Osteocyte (in vitro differentiated cells): ENCODE measurements around the gene AHCTF1. TPM values are rescaled to one million over a fixed set of nuclear protein-coding genes. Genes with fewer than 3 reads are reported as not detected.
"Not testable (repeated sequence)": the region's sequence is repeated elsewhere in the genome, so short reads cannot be mapped to it uniquely, and the experiment has no call there.

Experiments used
- DNase-seq: peaks from one replicate; pipeline ENCODE4 v3.0.0; 2021; ENCODE audit warnings: mixed read lengths; ENCODE audit not compliant: unreplicated experiment; ENCODE audit errors: extremely low spot score
- H3K27ac Mint-ChIP-seq: one replicate; pipeline ENCODE4 v1.8.0; 2021; ENCODE audit warnings: mild to moderate bottlenecking, mixed read lengths; ENCODE audit not compliant: unreplicated experiment
- H3K27me3 Mint-ChIP-seq: one replicate; pipeline ENCODE4 v1.8.0; 2021; ENCODE audit warnings: mixed read lengths; ENCODE audit not compliant: unreplicated experiment
- H3K36me3 Mint-ChIP-seq: one replicate; pipeline ENCODE4 v1.8.0; 2021; ENCODE audit warnings: mixed read lengths; ENCODE audit not compliant: unreplicated experiment
- H3K4me1 Mint-ChIP-seq: one replicate; pipeline ENCODE4 v1.8.0; 2021; ENCODE audit warnings: mixed read lengths; ENCODE audit not compliant: unreplicated experiment
- H3K4me3 Mint-ChIP-seq: one replicate; pipeline ENCODE4 v1.8.0; 2021; ENCODE audit warnings: mild to moderate bottlenecking, moderate library complexity, mixed read lengths; ENCODE audit not compliant: unreplicated experiment
- H3K9me3 Mint-ChIP-seq: one replicate; pipeline ENCODE4 v1.8.0; 2021; ENCODE audit warnings: mixed read lengths; ENCODE audit not compliant: unreplicated experiment
- total RNA-seq: library from RNA; stranded (reverse); gene quantifications from 2 replicates; pipeline ENCODE4 v1.2.1, GENCODE V29; 2021
- TF ChIP-seq, protein P1 (sequence below): fragments of 200-600 bp; sonication (generic); IDR thresholded peaks from 2 replicates; pipeline ENCODE4 v1.5.0; 2021; ENCODE audit warnings: antibody characterized with exemption, mild to moderate bottlenecking, moderate library complexity

The AHCTF1 gene
- total RNA-seq, 1 donor from 2014 or later: 30.4 TPM

DNA sequence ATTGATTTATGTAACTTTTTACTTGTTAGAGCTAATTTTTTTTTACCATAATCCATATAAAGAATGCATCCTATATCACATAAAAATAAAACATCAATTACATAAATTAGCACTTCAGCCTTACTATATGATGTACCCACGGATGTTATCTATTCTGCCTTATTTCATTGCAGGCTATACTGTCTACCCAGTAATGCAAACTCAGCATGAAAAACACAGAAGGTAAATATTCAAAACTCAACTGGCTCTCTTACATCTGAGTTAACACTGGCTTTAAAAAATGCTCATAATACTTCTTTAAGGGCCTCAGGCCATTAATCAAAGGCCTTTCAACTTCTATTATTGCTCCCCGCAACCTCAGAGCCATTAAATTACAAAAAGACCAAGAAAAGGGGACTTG lies 65.8 kb downstream of the AHCTF1 start:
- TF ChIP-seq, protein P1, sequence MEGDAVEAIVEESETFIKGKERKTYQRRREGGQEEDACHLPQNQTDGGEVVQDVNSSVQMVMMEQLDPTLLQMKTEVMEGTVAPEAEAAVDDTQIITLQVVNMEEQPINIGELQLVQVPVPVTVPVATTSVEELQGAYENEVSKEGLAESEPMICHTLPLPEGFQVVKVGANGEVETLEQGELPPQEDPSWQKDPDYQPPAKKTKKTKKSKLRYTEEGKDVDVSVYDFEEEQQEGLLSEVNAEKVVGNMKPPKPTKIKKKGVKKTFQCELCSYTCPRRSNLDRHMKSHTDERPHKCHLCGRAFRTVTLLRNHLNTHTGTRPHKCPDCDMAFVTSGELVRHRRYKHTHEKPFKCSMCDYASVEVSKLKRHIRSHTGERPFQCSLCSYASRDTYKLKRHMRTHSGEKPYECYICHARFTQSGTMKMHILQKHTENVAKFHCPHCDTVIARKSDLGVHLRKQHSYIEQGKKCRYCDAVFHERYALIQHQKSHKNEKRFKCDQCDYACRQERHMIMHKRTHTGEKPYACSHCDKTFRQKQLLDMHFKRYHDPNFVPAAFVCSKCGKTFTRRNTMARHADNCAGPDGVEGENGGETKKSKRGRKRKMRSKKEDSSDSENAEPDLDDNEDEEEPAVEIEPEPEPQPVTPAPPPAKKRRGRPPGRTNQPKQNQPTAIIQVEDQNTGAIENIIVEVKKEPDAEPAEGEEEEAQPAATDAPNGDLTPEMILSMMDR: no peak
- DNase-seq: no peak
- Mint-ChIP-seq H3K9me3 (peaks cover 5% of the 10 kb centered on the region), H3K27ac (no peak overlapping the region), H3K4me1 (no peaks in the 10 kb centered on the region), H3K27me3 (no peaks in the 10 kb centered on the region), H3K36me3 (peaks cover 39% of the 10 kb centered on the region), H3K4me3 (no peak overlapping the region)

DNA sequence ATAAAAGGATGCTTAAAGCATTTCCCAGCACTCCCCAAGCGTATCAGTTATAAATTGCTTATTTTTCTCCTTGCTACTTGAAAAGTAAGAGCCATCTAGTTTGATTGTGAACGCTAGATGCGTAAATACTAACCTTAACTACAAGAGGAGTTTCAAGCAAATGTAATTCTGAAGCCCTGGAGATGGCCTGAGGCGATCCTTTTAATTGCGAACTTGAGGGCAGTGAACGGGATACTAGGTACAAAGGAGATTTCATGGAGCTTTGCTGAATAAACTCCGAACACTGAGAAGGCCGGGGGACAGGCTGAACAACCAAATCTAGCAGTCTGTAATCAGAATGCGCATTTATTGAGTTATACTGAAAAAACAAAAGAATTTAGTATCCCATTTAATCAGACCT lies 68.0 kb downstream of the AHCTF1 start:
- not testable (repeated sequence) for H3K4me1 Mint-ChIP-seq, H3K27me3 Mint-ChIP-seq, H3K27ac Mint-ChIP-seq, DNase-seq, H3K4me3 Mint-ChIP-seq, H3K9me3 Mint-ChIP-seq
- H3K36me3 Mint-ChIP-seq: peaks cover 27% of the 10 kb centered on the region

DNA sequence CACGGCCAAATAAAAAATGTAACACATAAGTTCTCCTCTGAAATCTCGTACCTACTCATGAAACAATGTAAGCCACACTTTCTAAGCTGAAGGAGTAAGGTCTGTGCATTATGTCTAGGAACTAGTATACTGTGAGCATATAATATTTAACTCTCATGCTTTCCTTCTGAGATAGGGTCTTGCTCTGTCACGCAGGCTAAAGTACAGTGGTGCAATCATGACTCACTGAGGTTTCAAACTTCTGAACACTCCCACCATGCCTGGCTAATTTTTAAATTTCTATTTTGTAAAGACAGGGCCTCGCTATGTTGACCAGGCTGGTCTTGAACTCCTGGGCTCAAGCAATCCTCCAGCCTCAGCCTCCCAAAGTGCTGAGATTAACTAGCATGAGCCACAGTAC lies 71.3 kb downstream of the AHCTF1 start:
- peaks cover 33% of the 10 kb centered on the region for H3K36me3 Mint-ChIP-seq
- no peaks in the 10 kb centered on the region for H3K27me3 Mint-ChIP-seq
- H3K4me1 Mint-ChIP-seq: no peaks in the 10 kb centered on the region
- no peak for DNase-seq
- no peak overlapping the region for H3K27ac Mint-ChIP-seq
- H3K4me3 Mint-ChIP-seq: no peak overlapping the region
- H3K9me3 Mint-ChIP-seq: no peaks in the 10 kb centered on the region
- TF ChIP-seq, protein P1: no peak

DNA sequence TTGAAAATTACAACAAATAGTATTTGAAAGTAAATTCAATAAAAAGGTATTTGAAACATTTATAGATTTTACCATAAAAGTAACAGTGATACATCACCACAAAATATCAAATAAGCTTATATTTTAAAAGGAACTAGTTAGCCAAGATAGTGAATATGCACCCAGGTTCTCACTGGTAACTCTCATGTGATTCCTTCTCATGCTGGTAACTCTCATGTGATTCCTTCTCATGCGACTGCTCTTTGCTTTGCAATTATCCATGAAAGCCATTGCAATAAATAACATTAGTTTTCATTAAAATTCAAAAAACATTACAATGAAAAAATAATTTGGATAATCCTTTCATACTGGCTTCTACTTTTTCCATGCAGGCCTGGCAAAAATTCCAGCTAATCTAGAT lies 75.4 kb downstream of the AHCTF1 start:
- TF ChIP-seq, protein P1: no peak
- Mint-ChIP-seq H3K4me3 (no peak overlapping the region), H3K36me3 (peaks cover 53% of the 10 kb centered on the region), H3K27ac (no peak overlapping the region), H3K4me1 (no peaks in the 10 kb centered on the region), H3K9me3 (no peaks in the 10 kb centered on the region), H3K27me3 (no peaks in the 10 kb centered on the region)
- no peak for DNase-seq

DNA sequence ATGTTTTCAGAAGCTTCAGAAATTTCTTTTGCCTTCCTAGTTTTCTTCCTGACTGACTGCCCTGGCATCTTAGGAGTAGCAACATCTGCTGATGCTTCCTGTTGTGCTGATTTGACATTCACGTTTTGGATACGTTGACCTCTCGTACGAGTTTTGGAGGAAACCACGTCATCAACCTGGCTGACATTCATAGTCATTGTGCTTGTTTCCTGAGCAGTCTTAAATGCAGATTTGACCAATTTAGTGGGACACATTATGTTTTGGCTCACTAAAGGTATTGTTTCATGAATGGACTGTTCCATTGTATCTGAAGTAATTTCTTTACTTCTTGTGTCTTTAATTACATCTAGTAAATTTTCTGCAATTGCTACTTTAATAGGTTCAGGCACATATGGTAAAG lies 81.1 kb downstream of the AHCTF1 start:
- H3K27me3 Mint-ChIP-seq, H3K4me1 Mint-ChIP-seq, DNase-seq, H3K9me3 Mint-ChIP-seq, H3K27ac Mint-ChIP-seq, H3K4me3 Mint-ChIP-seq: not testable (repeated sequence)
- H3K36me3 Mint-ChIP-seq: peaks cover 61% of the 10 kb centered on the region

DNA sequence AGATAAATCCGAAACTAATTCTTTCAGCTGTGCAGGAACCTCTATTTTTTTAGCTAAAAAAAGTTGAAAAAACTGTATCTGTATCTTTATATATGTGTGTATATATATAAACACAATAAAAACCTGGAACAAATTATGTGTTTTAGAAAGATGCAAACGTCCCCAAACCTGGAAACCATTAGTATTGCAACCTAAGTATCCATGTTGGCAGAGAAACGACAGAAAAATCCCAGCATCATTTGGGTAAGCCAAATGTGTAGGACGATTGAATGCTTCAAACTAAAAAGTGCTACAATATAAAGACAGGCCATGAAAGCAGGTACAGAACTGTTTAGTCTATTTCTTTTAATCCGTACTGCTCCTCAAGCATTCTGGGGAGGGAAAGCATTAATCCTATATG lies 87.9 kb downstream of the AHCTF1 start:
- DNase-seq: no peak
- Mint-ChIP-seq H3K4me1 (no peaks in the 10 kb centered on the region), H3K27me3 (no peaks in the 10 kb centered on the region), H3K9me3 (no peaks in the 10 kb centered on the region), H3K4me3 (no peak overlapping the region), H3K27ac (no peak overlapping the region), H3K36me3 (peaks cover 36% of the 10 kb centered on the region)
- TF ChIP-seq, protein P1: no peak

DNA sequence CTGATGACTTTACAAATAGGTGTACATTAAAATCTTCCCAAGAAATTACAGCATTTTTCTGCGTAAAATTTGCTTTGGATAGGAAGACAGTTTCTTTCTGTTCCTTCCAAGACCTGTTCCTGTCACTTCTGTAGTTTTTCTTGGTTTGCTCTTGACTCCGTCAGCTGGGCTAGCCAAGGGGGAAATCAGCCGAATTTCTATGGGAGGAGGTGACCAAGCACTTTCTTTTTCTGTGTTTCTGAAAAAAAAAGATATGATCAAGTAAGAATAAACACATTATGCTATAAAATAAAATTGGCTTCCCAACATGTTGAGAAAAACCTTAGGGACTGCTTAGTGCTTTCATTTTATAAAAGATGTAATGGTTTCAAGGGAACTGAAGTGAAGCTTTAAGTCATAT lies 91.0 kb downstream of the AHCTF1 start:
- not testable (repeated sequence) for H3K4me1 Mint-ChIP-seq, H3K4me3 Mint-ChIP-seq, H3K27ac Mint-ChIP-seq, DNase-seq, H3K9me3 Mint-ChIP-seq, H3K27me3 Mint-ChIP-seq
- H3K36me3 Mint-ChIP-seq: peaks cover 24% of the 10 kb centered on the region
